Colonic mucosa (tissue), 4 donors: ENCODE results near the gene NECTIN1. TPM values are rescaled to one million over a fixed set of nuclear protein-coding genes. Genes with fewer than 3 reads are reported as not detected.

ENCODE experiments used
- DNase-seq: peaks from one replicate; pipeline ENCODE4 v3.0.0-alpha.2; 2020
- H3K27ac ChIP-seq: fragments of 200-600 bp; one replicate; pipeline ENCODE4 v1.8.0; 2021
- H3K27me3 ChIP-seq: fragments of 200-600 bp; one replicate; pipeline ENCODE4 v1.8.0; 2021
- H3K36me3 ChIP-seq: fragments of 200-600 bp; one replicate; pipeline ENCODE4 v1.8.0; 2021
- H3K4me1 ChIP-seq: fragments of 200-600 bp; one replicate; pipeline ENCODE4 v1.8.0; 2021; ENCODE audit warnings: mild to moderate bottlenecking
- H3K4me3 ChIP-seq: fragments of 200-600 bp; one replicate; pipeline ENCODE4 v1.8.0; 2021
- H3K9ac ChIP-seq, 2 donors: one replicate each; pipeline ENCODE4 v1.7.0; 2013; ENCODE audit warnings: control low read depth in 2 of 2, low read depth in 2 of 2, low read length in 2 of 2
- H3K9me3 ChIP-seq: fragments of 200-600 bp; one replicate; pipeline ENCODE4 v1.8.0; 2021
- CTCF ChIP-seq: fragments of 200-600 bp; IDR thresholded peaks from one replicate; pipeline ENCODE4 v1.8.0; 2022; ENCODE audit warnings: antibody characterized with exemption, mild to moderate bottlenecking
- intact Hi-C: fragments of 100-400 bp; cut with DNase I; formaldehyde crosslinking; loops from one replicate; pipeline ENCODE4 v1.14.1; 2022
- total RNA-seq, 2 donors: library from RNA; stranded (reverse); fragmentation: NEBNext Ultra II Directional in 1 of 2; extraction: Animal tissue kit (Norgen Biotek cat#: 25700) in 1 of 2; gene quantifications; one replicate each; pipeline ENCODE4 v1.2.1, GENCODE V29; 2021
- donor health status: healthy.
- donor health status: DM: no; HTN: no; CAD: no.
- donor health status: DM: no; HTN: no; CAD: no.

The NECTIN1 gene
- total RNA-seq, 2 donors from 2014 or later = 53.0 to 59.9 TPM

- intact Hi-C loops = no loop called here
- no peak for DNase-seq
- Histone ChIP-seq H3K4me1 (no peaks in the 10 kb centered on the region), H3K9ac (no peak overlapping the region), H3K27me3 (no peaks in the 10 kb centered on the region), H3K27ac (no peak overlapping the region), H3K36me3 (no peaks in the 10 kb centered on the region), H3K4me3 (no peak overlapping the region), H3K9me3 (no peaks in the 10 kb centered on the region)
- TF ChIP-seq CTCF = no peak
Measured at GRCh38 chr11:119776031-119776636, 47.1 kb upstream of the NECTIN1 start.

GRCh38 chr11:119774172-119774763, 45.3 kb upstream of the NECTIN1 start:
- no peaks in the 10 kb centered on the region for H3K4me1 ChIP-seq
- no peaks in the 10 kb centered on the region for H3K36me3 ChIP-seq
- TF ChIP-seq CTCF = no peak
- no peak overlapping the region for H3K27ac ChIP-seq
- H3K4me3 ChIP-seq = no peak overlapping the region
- intact Hi-C loops = no loop called here
- H3K9ac ChIP-seq = no peak overlapping the region
- H3K9me3 ChIP-seq = no peaks in the 10 kb centered on the region
- no peaks in the 10 kb centered on the region for H3K27me3 ChIP-seq
- DNase-seq = no peak

GRCh38 chr11:119772641-119773415, 43.8 kb upstream of the NECTIN1 start:
- Histone ChIP-seq H3K36me3 (no peaks in the 10 kb centered on the region), H3K4me1 (no peaks in the 10 kb centered on the region), H3K4me3 (no peak overlapping the region), H3K9ac (no peak overlapping the region), H3K9me3 (no peaks in the 10 kb centered on the region), H3K27me3 (no peaks in the 10 kb centered on the region), H3K27ac (no peak overlapping the region)
- DNase-seq = no peak
- no peak for TF ChIP-seq CTCF
- intact Hi-C loops = no loop called here

GRCh38 chr11:119772076-119772475, 43.1 kb upstream of the NECTIN1 start:
- Histone ChIP-seq H3K4me3 (no peak overlapping the region), H3K9ac (no peak overlapping the region), H3K9me3 (no peaks in the 10 kb centered on the region), H3K27ac (no peak overlapping the region), H3K36me3 (no peaks in the 10 kb centered on the region), H3K4me1 (no peaks in the 10 kb centered on the region), H3K27me3 (peaks cover 4% of the 10 kb centered on the region)
- DNase-seq = no peak
- TF ChIP-seq CTCF = no peak
- intact Hi-C loops = no loop called here

GRCh38 chr11:119771172-119771770, 42.3 kb upstream of the NECTIN1 start:
- Histone ChIP-seq H3K9ac (no peak overlapping the region), H3K27ac (no peak overlapping the region), H3K4me1 (no peaks in the 10 kb centered on the region), H3K9me3 (no peaks in the 10 kb centered on the region), H3K36me3 (no peaks in the 10 kb centered on the region), H3K27me3 (peaks cover 4% of the 10 kb centered on the region), H3K4me3 (no peak overlapping the region)
- intact Hi-C loops = no loop called here
- no peak for TF ChIP-seq CTCF
- no peak for DNase-seq
